Stimulated activated CD4-positive, alpha-beta T cell treated with anti-CD3 and anti-CD28 coated beads, Interleukin-2, amount 100 ng/mL, for 4 hours (primary cell): ENCODE data around the gene OXGR1.
"Not testable (repeated sequence)": the region's sequence is repeated elsewhere in the genome, so short reads cannot be mapped to it uniquely, and the experiment has no call there.

Experiments
- DNase-seq: peaks from one replicate; pipeline ENCODE4 v3.0.0-alpha.2; 2020; ENCODE audit warnings: low read depth

Gene OXGR1

GRCh38 chr13:96994017-96994857, at the start of gene OXGR1:
TSS of gene OXGR1 (minus strand) at chr13:96994476. CDS start at chr13:96987759, 6,717 bp downstream.
- DNase-seq = no peak

- DNase-seq = no peak
Observed at GRCh38 chr13:97043302-97043701, 49.0 kb upstream of the OXGR1 start.

GRCh38 chr13:97030705-97031452, 36.6 kb upstream of the OXGR1 start:
- no peak for DNase-seq

GRCh38 chr13:97028441-97029299, 34.4 kb upstream of the OXGR1 start:
- DNase-seq = no peak

GRCh38 chr13:97027162-97027554, 32.9 kb upstream of the OXGR1 start:
- no peak for DNase-seq

- no peak for DNase-seq
Observed at GRCh38 chr13:97026531-97027161, 32.4 kb upstream of the OXGR1 start.

GRCh38 chr13:97023812-97024211, 29.5 kb upstream of the OXGR1 start:
- not testable (repeated sequence) for DNase-seq

GRCh38 chr13:97023117-97023516, 28.8 kb upstream of the OXGR1 start:
- no peak for DNase-seq

- DNase-seq = no peak
Observed at GRCh38 chr13:97021241-97021640, 27.0 kb upstream of the OXGR1 start.

GRCh38 chr13:97020689-97021240, 26.5 kb upstream of the OXGR1 start:
- DNase-seq = no peak

GRCh38 chr13:97020194-97020593, 25.9 kb upstream of the OXGR1 start:
- DNase-seq = no peak

GRCh38 chr13:97019236-97019635, 25.0 kb upstream of the OXGR1 start:
- DNase-seq = no peak

- no peak for DNase-seq
Observed at GRCh38 chr13:97018029-97018819, 23.9 kb upstream of the OXGR1 start.

GRCh38 chr13:97017322-97017721, 23.0 kb upstream of the OXGR1 start:
- no peak for DNase-seq

- DNase-seq = no peak
Observed at GRCh38 chr13:97015661-97016350, 21.5 kb upstream of the OXGR1 start.

- DNase-seq = no peak
Observed at GRCh38 chr13:97012251-97013048, 18.2 kb upstream of the OXGR1 start.

- no peak for DNase-seq
Observed at GRCh38 chr13:97011446-97012131, 17.3 kb upstream of the OXGR1 start.

GRCh38 chr13:97008643-97009042, 14.4 kb upstream of the OXGR1 start:
- DNase-seq = no peak
